HFF-Myc (cell line): ENCODE measurements around the gene OLIG2.

ENCODE experiments used
- DNase-seq: peaks from one replicate; pipeline ENCODE4 v3.0.0-alpha.2; 2011; ENCODE audit warnings: low read depth; ENCODE audit errors: extremely low read depth
- H3K4me3 ChIP-seq: replicated peaks from 2 replicates; pipeline ENCODE4 v1.5.1; 2011; ENCODE audit warnings: low read depth, mild to moderate bottlenecking, control low read depth, low read length
- CTCF ChIP-seq: IDR thresholded peaks from 2 replicates; pipeline ENCODE4 v1.5.1; 2012; ENCODE audit warnings: mild to moderate bottlenecking, low read depth, low read length, control low read depth; ENCODE audit errors: missing control alignments

OLIG2 gene

GRCh38 chr21:33025489-33026442 is at the start of gene OLIG2:
Gene OLIG2, plus strand, starts transcription at chr21:33025935. Its CDS starts 928 bp downstream, at chr21:33026863.
- no peak for DNase-seq
- no peak within 1 kb of the TSS for H3K4me3 ChIP-seq
- TF ChIP-seq CTCF, result no peak

- H3K4me3 ChIP-seq, result no peak overlapping the region
- no peak for TF ChIP-seq CTCF
- DNase-seq, result no peak
These were observed 48.9 kb upstream of the OLIG2 start for GRCh38 chr21:32976791-32977190.

GRCh38 chr21:32977216-32977615 is 48.5 kb upstream of the OLIG2 start:
- no peak overlapping the region for H3K4me3 ChIP-seq
- DNase-seq, result no peak
- no peak for TF ChIP-seq CTCF

DNA sequence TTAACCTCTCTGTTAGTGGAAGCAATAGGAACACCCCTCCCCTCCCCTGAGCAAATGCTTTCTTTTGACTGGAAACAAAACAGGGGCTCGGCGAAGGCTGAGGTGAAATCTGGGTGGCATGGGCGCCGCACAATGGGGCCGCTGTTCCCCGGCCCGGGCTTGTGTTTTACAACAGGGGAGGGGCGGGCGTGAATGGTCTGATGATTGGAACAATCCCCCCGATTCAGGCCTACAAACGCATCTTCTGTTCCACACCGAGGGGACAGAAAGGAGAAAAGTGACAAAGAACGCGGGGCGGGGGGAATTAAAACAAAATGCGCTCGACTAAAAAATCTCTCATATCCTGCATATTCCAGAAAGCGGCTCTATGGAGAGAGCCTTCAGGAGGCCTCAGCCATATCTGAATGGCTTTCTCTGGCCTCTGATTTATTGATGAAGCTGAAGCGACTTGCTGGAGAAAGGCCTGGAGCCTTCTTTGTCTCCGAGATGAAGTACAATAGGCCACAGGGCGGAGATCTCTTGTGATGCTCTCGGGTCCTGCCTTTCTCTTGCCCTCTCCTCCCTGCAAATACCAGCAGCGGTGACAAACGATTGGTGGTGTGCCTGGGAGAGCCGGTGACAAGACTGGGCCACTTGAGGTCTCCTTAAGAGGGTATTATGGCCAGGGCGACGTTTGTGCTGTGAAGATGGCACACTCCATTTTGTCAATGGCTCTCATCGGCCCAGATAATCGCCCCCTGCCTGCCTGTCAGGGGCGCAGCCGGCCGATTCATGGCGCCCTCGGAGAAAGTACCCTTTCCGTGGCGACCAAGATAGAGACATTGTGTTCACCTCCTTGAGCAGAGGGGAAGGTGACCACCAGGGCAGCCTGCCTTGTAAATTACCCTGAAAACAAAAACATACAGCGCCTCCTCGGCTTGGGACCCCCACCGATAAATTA is 47.1 kb upstream of the OLIG2 start:
- H3K4me3 ChIP-seq, result no peak overlapping the region
- no peak for DNase-seq
- no peak for TF ChIP-seq CTCF

DNA sequence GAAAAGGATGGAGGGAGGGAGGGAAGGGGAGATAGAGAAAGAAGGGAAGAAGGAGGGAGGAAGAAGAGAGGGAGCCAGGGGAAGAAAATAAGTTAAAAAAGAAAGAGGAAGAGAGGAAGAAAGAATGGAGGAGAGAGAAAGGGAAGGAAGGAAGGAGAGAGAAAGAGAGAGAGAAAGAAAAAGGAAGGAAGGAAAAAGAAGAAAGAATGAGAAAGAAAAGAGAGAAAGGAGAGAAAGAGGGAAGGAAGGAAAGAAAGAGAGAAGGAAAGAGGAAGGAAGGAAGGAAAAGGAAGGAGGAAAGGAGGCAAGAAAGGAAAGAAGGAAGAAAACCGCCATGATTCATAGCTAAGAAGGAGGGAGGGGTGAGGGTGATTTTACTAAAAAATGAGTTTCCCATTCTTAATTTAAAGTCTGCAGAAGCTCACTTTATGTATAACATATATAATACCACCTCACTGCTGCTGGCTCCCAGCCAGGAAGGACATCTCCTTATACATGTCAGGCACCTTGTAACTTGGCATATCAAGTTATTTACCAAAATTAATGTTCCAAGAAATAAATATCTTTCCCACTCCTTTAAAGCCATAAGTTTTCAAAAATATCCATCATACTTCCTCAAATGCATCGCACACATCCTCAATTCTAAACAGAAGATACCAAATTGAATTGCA is 46.0 kb upstream of the OLIG2 start:
- no peak for TF ChIP-seq CTCF
- DNase-seq, result no peak
- H3K4me3 ChIP-seq, result no peak overlapping the region

GRCh38 chr21:32981096-32981495 is 44.6 kb upstream of the OLIG2 start:
- no peak for DNase-seq
- H3K4me3 ChIP-seq, result no peak overlapping the region
- TF ChIP-seq CTCF, result no peak
